Measurements from ENCODE around the gene KCNMA1.

DNA sequence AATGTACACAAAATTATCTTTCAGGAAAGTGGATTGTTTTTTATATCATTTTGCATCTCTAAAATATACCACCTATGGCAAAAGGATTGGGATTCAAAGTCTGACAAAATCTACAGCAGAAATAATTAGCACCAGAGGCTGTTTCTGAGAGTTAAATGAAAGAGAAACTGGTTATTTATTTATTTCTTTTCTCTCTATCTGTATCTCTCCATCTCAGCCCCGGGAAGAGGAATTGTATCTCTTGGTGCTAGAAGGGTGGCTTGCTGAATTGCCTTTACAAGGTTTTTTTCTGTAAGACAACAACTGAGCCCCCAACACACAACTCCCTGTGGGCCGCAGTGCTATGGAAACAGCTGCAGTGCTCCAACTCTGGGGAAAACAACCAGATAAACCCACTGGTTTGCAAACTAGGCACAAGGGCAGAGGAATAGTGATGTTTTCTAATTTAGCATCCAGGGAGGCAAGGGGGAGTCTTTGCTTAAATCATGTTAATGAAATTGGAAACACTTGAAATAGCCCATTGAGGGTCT lies 249.0 kb downstream of the KCNMA1 start:
- no peak for TF ChIP-seq POLR2AphosphoS5 (IDR thresholded peaks at IDR 0.05)
- TF ChIP-seq, protein P1, sequence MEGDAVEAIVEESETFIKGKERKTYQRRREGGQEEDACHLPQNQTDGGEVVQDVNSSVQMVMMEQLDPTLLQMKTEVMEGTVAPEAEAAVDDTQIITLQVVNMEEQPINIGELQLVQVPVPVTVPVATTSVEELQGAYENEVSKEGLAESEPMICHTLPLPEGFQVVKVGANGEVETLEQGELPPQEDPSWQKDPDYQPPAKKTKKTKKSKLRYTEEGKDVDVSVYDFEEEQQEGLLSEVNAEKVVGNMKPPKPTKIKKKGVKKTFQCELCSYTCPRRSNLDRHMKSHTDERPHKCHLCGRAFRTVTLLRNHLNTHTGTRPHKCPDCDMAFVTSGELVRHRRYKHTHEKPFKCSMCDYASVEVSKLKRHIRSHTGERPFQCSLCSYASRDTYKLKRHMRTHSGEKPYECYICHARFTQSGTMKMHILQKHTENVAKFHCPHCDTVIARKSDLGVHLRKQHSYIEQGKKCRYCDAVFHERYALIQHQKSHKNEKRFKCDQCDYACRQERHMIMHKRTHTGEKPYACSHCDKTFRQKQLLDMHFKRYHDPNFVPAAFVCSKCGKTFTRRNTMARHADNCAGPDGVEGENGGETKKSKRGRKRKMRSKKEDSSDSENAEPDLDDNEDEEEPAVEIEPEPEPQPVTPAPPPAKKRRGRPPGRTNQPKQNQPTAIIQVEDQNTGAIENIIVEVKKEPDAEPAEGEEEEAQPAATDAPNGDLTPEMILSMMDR (IDR thresholded peaks at IDR 0.05): no peak
